ENCODE results near the gene FBXO30. TPM values are rescaled to one million over a fixed set of nuclear protein-coding genes. Genes with fewer than 3 reads are reported as not detected.
A peak's percentile ranks its signal among the peaks of the same experiment; 100 is the strongest.

Gene FBXO30
- polyA plus RNA-seq, 4 donors, result 1.9 to 6.5 (median 3.9) TPM

DNA sequence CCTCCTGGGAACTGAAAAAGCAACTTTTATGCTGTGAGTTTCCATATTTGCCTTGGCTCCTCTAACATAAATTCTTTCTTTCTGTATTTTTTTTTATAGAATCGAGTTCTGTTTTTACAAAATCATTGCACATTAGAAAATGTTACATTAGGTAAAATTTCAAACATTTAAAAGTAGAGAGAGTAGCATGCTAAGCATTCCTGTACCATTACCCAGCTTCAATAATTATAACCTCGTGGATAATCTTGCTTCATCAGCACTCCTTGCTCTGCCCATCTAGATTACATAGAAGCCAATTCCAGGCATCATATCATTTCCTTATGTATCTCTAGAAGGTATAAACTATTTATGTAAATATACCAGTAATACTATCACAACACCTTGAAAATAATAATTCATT is 15.4 kb upstream of the FBXO30 start:
- Histone ChIP-seq H3K27me3 (ENCODE audit: control insufficient read depth in 3 of 3, insufficient read depth in 3 of 3, low read length in 3 of 3) (no peaks in the 10 kb centered on the region), H3K36me3 (ENCODE audit: control insufficient read depth in 3 of 3, insufficient read depth in 2 of 3, low read depth in 1 of 3, low read length in 3 of 3) (no peaks in the 10 kb centered on the region), H3K9me3 (ENCODE audit: control insufficient read depth in 2 of 2, insufficient read depth in 1 of 2, low read depth in 1 of 2, low read length in 1 of 2) (no peaks in the 10 kb centered on the region), H3K4me1 (ENCODE audit: control insufficient read depth in 3 of 3, insufficient read depth in 2 of 3, low read depth in 1 of 3, low read length in 2 of 3) (no peaks in the 10 kb centered on the region), H3K4me3 (ENCODE audit: low read depth in 1 of 3, low read length in 3 of 3) (no peak overlapping the region), H3K27ac (ENCODE audit: low read depth in 1 of 3, low read length in 2 of 3) (no peak overlapping the region)
- FAIRE-seq, result no peak
- WGBS, 3 donors, result 57 to 72% (median 59%) methylated on average over 2 of the region's 2 CpGs
- DNase-seq, result no peak

DNA sequence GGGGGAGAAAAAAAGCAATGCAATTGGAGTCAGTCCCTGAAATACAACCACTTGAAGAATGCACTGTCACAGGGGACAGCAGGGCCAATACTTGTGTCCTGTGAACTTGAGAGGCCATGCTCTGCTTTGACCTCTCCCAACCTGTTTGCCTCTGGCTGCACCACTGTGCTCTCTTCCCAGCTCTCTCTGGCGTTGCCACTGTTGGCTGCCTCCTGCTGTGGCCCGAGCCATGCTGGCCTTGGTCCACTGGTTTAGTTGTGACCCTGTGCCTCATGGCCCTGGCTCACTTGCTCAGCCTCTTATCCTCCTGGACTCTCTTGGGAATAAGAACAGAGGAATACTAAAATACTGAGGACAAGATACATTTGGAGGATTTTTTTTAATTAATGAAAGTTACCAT is 14.5 kb upstream of the FBXO30 start:
- WGBS, 3 donors, result 81 to 100% (median 91%) methylated on average over 2 of the region's 2 CpGs
- H3K36me3 ChIP-seq (ENCODE audit: control insufficient read depth in 3 of 3, insufficient read depth in 2 of 3, low read depth in 1 of 3, low read length in 3 of 3), result no peaks in the 10 kb centered on the region
- no peaks in the 10 kb centered on the region for H3K4me1 ChIP-seq (ENCODE audit: control insufficient read depth in 3 of 3, insufficient read depth in 2 of 3, low read depth in 1 of 3, low read length in 2 of 3)
- no peaks in the 10 kb centered on the region for H3K27me3 ChIP-seq (ENCODE audit: control insufficient read depth in 3 of 3, insufficient read depth in 3 of 3, low read length in 3 of 3)
- DNase-seq (no peak), FAIRE-seq (no peak)
- no peak overlapping the region for H3K4me3 ChIP-seq (ENCODE audit: low read depth in 1 of 3, low read length in 3 of 3)
- no peak overlapping the region for H3K27ac ChIP-seq (ENCODE audit: low read depth in 1 of 3, low read length in 2 of 3)
- H3K9me3 ChIP-seq (ENCODE audit: control insufficient read depth in 2 of 2, insufficient read depth in 1 of 2, low read depth in 1 of 2, low read length in 1 of 2), result no peaks in the 10 kb centered on the region

DNA sequence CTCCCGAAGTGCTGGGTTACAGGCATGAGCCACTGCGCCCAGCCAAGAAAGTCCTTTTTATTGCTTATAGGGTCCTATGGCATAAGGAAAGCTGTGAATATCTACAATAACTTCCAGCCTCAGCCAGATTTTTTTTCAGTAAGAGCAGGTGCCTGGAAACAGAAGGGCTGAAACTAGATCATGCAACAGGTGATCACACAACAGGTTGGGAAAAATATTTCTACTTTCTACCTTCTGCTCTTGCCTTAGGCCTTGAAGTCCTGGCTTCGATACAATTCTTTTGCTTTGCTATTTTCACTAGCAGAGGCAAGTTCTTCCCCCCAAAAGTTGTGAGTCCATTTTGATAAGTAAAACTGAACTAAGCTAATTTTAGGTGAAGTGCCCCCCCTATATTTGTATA is 9.7 kb upstream of the FBXO30 start:
- peaks cover 0 to 3% (median 0%) of the 10 kb centered on the region in 3 donors for H3K36me3 ChIP-seq (ENCODE audit: control insufficient read depth in 3 of 3, insufficient read depth in 2 of 3, low read depth in 1 of 3, low read length in 3 of 3)
- H3K4me3 ChIP-seq (ENCODE audit: low read depth in 1 of 3, low read length in 3 of 3), result no peak overlapping the region
- H3K27ac ChIP-seq (ENCODE audit: low read depth in 1 of 3, low read length in 2 of 3), result no peak overlapping the region
- WGBS, 3 donors, result 99% methylated on average over 3 of the region's 3 CpGs
- H3K4me1 ChIP-seq (ENCODE audit: control insufficient read depth in 3 of 3, insufficient read depth in 2 of 3, low read depth in 1 of 3, low read length in 2 of 3), result no peaks in the 10 kb centered on the region
- no peaks in the 10 kb centered on the region for H3K27me3 ChIP-seq (ENCODE audit: control insufficient read depth in 3 of 3, insufficient read depth in 3 of 3, low read length in 3 of 3)
- no peaks in the 10 kb centered on the region for H3K9me3 ChIP-seq (ENCODE audit: control insufficient read depth in 2 of 2, insufficient read depth in 1 of 2, low read depth in 1 of 2, low read length in 1 of 2)
- no peak for DNase-seq
- FAIRE-seq, result no peak

DNA sequence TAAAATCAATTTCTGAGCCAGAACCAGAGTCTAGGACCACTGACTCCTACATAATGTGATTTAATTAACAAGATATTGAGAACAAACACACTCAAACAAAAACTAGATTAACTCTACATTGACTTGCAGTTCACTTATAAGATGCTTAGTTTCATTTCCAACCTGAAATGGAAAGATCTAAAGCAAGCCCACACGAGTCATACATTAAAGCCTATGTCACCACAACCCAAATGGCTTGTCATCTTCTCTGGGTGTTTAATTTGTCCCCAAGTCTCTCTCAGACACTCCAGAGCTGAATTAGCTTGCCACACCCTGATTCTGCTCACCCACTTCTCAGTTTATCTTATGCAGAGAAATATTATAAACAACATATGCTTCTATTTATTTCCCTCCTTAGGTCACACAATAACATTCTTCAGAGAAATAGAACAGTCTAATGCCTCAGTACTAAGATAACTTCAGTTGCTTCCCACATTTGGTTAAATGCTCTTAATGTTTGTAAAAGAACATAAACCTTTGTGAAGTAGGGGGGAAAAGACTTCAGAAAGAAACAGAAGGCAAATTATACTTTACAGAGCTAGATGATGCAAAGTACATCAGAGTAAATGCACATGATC is 8.8 kb upstream of the FBXO30 start:
- Histone ChIP-seq H3K9me3 (ENCODE audit: control insufficient read depth in 2 of 2, insufficient read depth in 1 of 2, low read depth in 1 of 2, low read length in 1 of 2) (no peaks in the 10 kb centered on the region), H3K27ac (ENCODE audit: low read depth in 1 of 3, low read length in 2 of 3) (no peak overlapping the region), H3K36me3 (ENCODE audit: control insufficient read depth in 3 of 3, insufficient read depth in 2 of 3, low read depth in 1 of 3, low read length in 3 of 3) (peaks cover 0 to 3% (median 0%) of the 10 kb centered on the region in 3 donors), H3K4me3 (ENCODE audit: low read depth in 1 of 3, low read length in 3 of 3) (no peak overlapping the region), H3K4me1 (ENCODE audit: control insufficient read depth in 3 of 3, insufficient read depth in 2 of 3, low read depth in 1 of 3, low read length in 2 of 3) (no peaks in the 10 kb centered on the region), H3K27me3 (ENCODE audit: control insufficient read depth in 3 of 3, insufficient read depth in 3 of 3, low read length in 3 of 3) (no peaks in the 10 kb centered on the region)
- WGBS, 3 donors, result 42 to 55% (median 45%) methylated on average over 1 of the region's 1 CpG
- DNase-seq, result no peak
- FAIRE-seq, result no peak

DNA sequence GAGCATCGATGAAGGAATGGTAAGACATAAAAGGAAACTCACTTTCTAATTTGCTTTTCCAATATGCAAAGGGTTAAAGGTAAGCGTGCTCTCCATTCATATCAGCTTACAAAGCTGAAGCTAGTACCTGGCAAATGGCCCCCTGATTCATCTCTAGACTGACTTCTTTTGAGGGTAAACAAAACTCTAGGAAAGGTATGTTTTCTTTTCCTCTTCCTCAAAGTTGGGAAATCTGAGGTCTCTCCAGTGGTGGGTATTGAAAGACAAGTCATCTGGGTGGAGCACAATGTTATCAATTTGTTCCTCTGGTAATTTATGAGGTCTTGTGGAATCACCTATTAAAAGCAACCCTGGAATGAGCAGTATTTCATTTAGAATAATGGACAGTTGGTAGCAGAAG is 7.9 kb upstream of the FBXO30 start:
- Histone ChIP-seq H3K4me3 (ENCODE audit: low read depth in 1 of 3, low read length in 3 of 3) (no peak overlapping the region), H3K27ac (ENCODE audit: low read depth in 1 of 3, low read length in 2 of 3) (no peak overlapping the region), H3K27me3 (ENCODE audit: control insufficient read depth in 3 of 3, insufficient read depth in 3 of 3, low read length in 3 of 3) (no peaks in the 10 kb centered on the region), H3K36me3 (ENCODE audit: control insufficient read depth in 3 of 3, insufficient read depth in 2 of 3, low read depth in 1 of 3, low read length in 3 of 3) (peaks cover 0 to 3% (median 0%) of the 10 kb centered on the region in 3 donors), H3K9me3 (ENCODE audit: control insufficient read depth in 2 of 2, insufficient read depth in 1 of 2, low read depth in 1 of 2, low read length in 1 of 2) (no peaks in the 10 kb centered on the region), H3K4me1 (ENCODE audit: control insufficient read depth in 3 of 3, insufficient read depth in 2 of 3, low read depth in 1 of 3, low read length in 2 of 3) (no peaks in the 10 kb centered on the region)
- DNase-seq (no peak), FAIRE-seq (no peak)
- WGBS, 3 donors, result 85 to 92% (median 87%) methylated on average over 2 of the region's 2 CpGs

DNA sequence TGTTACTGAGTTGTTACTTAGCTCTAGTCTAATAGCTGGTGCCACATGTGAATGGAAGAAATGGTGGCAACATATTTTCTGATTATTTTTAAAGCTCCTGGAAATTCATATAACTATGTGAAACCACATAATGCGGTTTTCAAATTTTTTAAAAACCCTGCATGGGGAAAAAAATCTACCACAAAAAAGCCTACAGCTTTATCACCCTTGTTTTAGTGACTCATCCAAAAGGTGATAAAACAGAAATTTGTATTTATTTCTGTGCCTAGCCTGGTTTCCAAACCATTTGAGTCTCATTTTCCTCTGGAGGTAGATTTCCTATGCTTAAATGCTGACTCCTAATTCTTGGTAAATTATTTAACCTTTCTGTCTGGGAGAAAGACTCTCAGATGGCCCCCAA is 5.4 kb upstream of the FBXO30 start:
- FAIRE-seq, result no peak
- 89 to 91% (median 90%) methylated on average over 1 of the region's 1 CpG for WGBS, 3 donors
- H3K36me3 ChIP-seq (ENCODE audit: control insufficient read depth in 3 of 3, insufficient read depth in 2 of 3, low read depth in 1 of 3, low read length in 3 of 3), result peaks cover 0 to 3% (median 0%) of the 10 kb centered on the region in 3 donors
- no peak overlapping the region for H3K4me3 ChIP-seq (ENCODE audit: low read depth in 1 of 3, low read length in 3 of 3)
- DNase-seq, result no peak
- no peaks in the 10 kb centered on the region for H3K9me3 ChIP-seq (ENCODE audit: control insufficient read depth in 2 of 2, insufficient read depth in 1 of 2, low read depth in 1 of 2, low read length in 1 of 2)
- no peak overlapping the region for H3K27ac ChIP-seq (ENCODE audit: low read depth in 1 of 3, low read length in 2 of 3)
- H3K4me1 ChIP-seq (ENCODE audit: control insufficient read depth in 3 of 3, insufficient read depth in 2 of 3, low read depth in 1 of 3, low read length in 2 of 3), result peaks cover 0 to 3% (median 0%) of the 10 kb centered on the region in 3 donors
- no peaks in the 10 kb centered on the region for H3K27me3 ChIP-seq (ENCODE audit: control insufficient read depth in 3 of 3, insufficient read depth in 3 of 3, low read length in 3 of 3)

DNA sequence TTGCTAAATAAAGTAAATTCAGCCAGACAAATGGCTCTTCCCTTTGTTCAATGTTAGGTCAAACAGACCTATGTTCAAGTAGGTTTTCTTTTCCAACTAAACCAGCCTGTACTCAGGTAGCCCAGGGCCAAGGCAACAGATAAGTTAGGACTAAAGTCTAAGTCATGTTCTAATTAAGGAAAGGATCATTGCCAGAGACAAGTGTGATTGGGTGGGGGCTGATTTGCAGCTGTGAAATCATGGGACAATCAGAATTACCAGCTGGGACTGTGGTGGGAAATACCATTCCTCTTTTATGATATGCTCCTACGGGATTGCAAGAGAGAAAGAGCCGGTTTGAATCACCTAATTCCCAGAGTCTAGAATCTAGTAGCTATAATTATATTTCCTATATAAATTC is 4.2 kb upstream of the FBXO30 start:
- FAIRE-seq (no peak), DNase-seq (peak; percentile 36 to 77)
- WGBS, 3 donors, result 25 to 71% (median 34%) methylated on average over 2 of the region's 2 CpGs
- Histone ChIP-seq H3K4me1 (ENCODE audit: control insufficient read depth in 3 of 3, insufficient read depth in 2 of 3, low read depth in 1 of 3, low read length in 2 of 3) (peaks cover 0 to 3% (median 0%) of the 10 kb centered on the region in 3 donors), H3K36me3 (ENCODE audit: control insufficient read depth in 3 of 3, insufficient read depth in 2 of 3, low read depth in 1 of 3, low read length in 3 of 3) (peaks cover 0 to 3% (median 0%) of the 10 kb centered on the region in 3 donors), H3K9me3 (ENCODE audit: control insufficient read depth in 2 of 2, insufficient read depth in 1 of 2, low read depth in 1 of 2, low read length in 1 of 2) (no peaks in the 10 kb centered on the region), H3K27me3 (ENCODE audit: control insufficient read depth in 3 of 3, insufficient read depth in 3 of 3, low read length in 3 of 3) (no peaks in the 10 kb centered on the region), H3K4me3 (ENCODE audit: low read depth in 1 of 3, low read length in 3 of 3) (no peak overlapping the region), H3K27ac (ENCODE audit: low read depth in 1 of 3, low read length in 2 of 3) (peak overlapping the region in 1 of 3 donors; percentile 5)

DNA sequence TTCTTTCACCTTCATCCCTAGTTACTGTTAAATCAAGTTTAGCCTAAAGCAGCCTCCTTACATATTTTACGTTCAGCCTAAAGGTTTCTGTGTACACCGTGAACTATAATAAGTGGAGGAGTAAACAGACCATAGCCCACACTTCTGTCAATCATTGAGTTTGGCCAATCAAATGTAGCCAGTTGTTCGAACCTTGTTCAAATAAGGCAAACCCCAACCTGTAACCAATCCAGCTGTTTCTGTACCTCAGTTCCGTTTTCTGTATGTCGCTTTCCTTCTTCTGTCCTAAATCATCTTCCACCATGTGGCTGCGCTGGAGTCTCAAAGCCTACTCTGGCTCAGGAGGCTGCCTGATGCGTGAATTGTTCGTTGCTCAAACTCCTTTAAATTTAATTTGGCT is 1.8 kb upstream of the FBXO30 start:
- Histone ChIP-seq H3K4me1 (ENCODE audit: control insufficient read depth in 3 of 3, insufficient read depth in 2 of 3, low read depth in 1 of 3, low read length in 2 of 3) (peaks cover 0 to 3% (median 0%) of the 10 kb centered on the region in 3 donors), H3K27me3 (ENCODE audit: control insufficient read depth in 3 of 3, insufficient read depth in 3 of 3, low read length in 3 of 3) (no peaks in the 10 kb centered on the region), H3K27ac (ENCODE audit: low read depth in 1 of 3, low read length in 2 of 3) (no peak overlapping the region), H3K4me3 (ENCODE audit: low read depth in 1 of 3, low read length in 3 of 3) (no peak overlapping the region), H3K36me3 (ENCODE audit: control insufficient read depth in 3 of 3, insufficient read depth in 2 of 3, low read depth in 1 of 3, low read length in 3 of 3) (peaks cover 0 to 3% (median 0%) of the 10 kb centered on the region in 3 donors), H3K9me3 (ENCODE audit: control insufficient read depth in 2 of 2, insufficient read depth in 1 of 2, low read depth in 1 of 2, low read length in 1 of 2) (no peaks in the 10 kb centered on the region)
- DNase-seq (no peak), FAIRE-seq (no peak)
- WGBS, 3 donors, result 92 to 96% (median 94%) methylated on average over 8 of the region's 8 CpGs
